HepG2 (cell line): ENCODE data around the gene KIF22. TPM values are rescaled to one million over a fixed set of nuclear protein-coding genes. Genes with fewer than 3 reads are reported as not detected.

Experiments
- HMG20B ChIP-seq: conservative IDR thresholded peaks from 2 replicates; pipeline ENCODE4 v1.6.1; 2016; ENCODE audit warnings: missing genetic modification reagents, missing compliant biosample characterization
- HNF1A ChIP-seq, 2 experiments: sonication (generic) in 1 of 2; formaldehyde crosslinking in 1 of 2; IDR thresholded peaks; 2 replicates each; pipeline versions ENCODE4 v1.4.0 to v1.6.1; 2016 to 2020; ENCODE audit warnings: borderline replicate concordance in 1 of 2, low read depth in 1 of 2, mild to moderate bottlenecking in 1 of 2, missing genetic modification reagents in 1 of 2
- MED1 ChIP-seq: sonication (generic); formaldehyde crosslinking; IDR thresholded peaks from 2 replicates; pipeline ENCODE4 v1.4.0; 2020; ENCODE audit warnings: missing genetic modification reagents
- SMARCE1 ChIP-seq: fragments of 450-650 bp; IDR thresholded peaks from 2 replicates; pipeline ENCODE4 v1.6.1; 2017; ENCODE audit warnings: borderline replicate concordance
- ZNF275 ChIP-seq: sonication (generic); formaldehyde crosslinking; IDR thresholded peaks from 2 replicates; pipeline ENCODE4 v1.8.0; 2022; ENCODE audit warnings: missing genetic modification reagents, mild to moderate bottlenecking, inconsistent platforms, borderline replicate concordance
- ZNF407 ChIP-seq: sonication (generic); formaldehyde crosslinking; IDR thresholded peaks from one replicate; pipeline ENCODE4 v1.5.1; 2020; ENCODE audit warnings: mild to moderate bottlenecking, missing genetic modification reagents; ENCODE audit errors: not compliant biosample characterization
- ZNF546 ChIP-seq: sonication (generic); formaldehyde crosslinking; conservative IDR thresholded peaks from 2 replicates; pipeline ENCODE4 v1.8.1; 2023; ENCODE audit warnings: mild to moderate bottlenecking, missing genetic modification reagents
- ZSCAN5A ChIP-seq: sonication (generic); formaldehyde crosslinking; IDR thresholded peaks from 2 replicates; pipeline ENCODE4 v1.8.0; 2022; ENCODE audit warnings: mild to moderate bottlenecking, missing genetic modification reagents, borderline replicate concordance
- polyA plus RNA-seq, 8 experiments: library from polyadenylated mRNA; depleted of rRNA in 3 of 8; stranded (reverse) in 7 of 8; unstranded in 1 of 8; fragments of >200 nt; fragmentation: Illumina TruSeq in 4 of 8; extraction: Trizol in 4 of 8; gene quantifications; 2 replicates each; pipeline versions ENCODE4 v1.2.1 to v1.2.3, GENCODE V29; 2011 to 2016; ENCODE audit warnings: low read depth in 4 of 8, missing spikeins in 1 of 8, mixed read lengths in 1 of 8; ENCODE audit not compliant: insufficient read depth in 1 of 8
- total RNA-seq, 5 experiments: library from RNA; depleted of rRNA; stranded (reverse); fragments of >200 nt; fragmentation: Illumina TruSeq; extraction: Trizol; gene quantifications; 2 replicates each; pipeline ENCODE4 v1.2.3, GENCODE V29; 2016; ENCODE audit warnings: low read depth in 1 of 5

The KIF22 gene
- total and polyA plus RNA-seq, 2 of the 13 experiments (the other 11 are each of a cell fraction or from before 2014, with no cell fraction given) = 95.8 to 118 TPM

- no peak for TF ChIP-seq ZSCAN5A (CRISPR knock-in tag)
- no peak for TF ChIP-seq ZNF407
- TF ChIP-seq MED1 (CRISPR knock-in tag) = no peak
- no peak for TF ChIP-seq HMG20B (CRISPR knock-in tag)
- TF ChIP-seq SMARCE1 = no peak
- 0 out of 2 replicates have a peak, but pooled peaks have one; percentile 33 for TF ChIP-seq ZNF275 (CRISPR knock-in tag)
- no peak; the same call in 1 of the 2 replicates for TF ChIP-seq ZNF546
- TF ChIP-seq HNF1A (IDR thresholded peaks at IDR 0.05; ENCODE audit: low read depth) = no peak
- TF ChIP-seq HNF1A (CRISPR knock-in tag; IDR thresholded peaks at IDR 0.05; ENCODE audit: borderline replicate concordance) = no peak
Measured at GRCh38 chr16:29820730-29821642, 30.4 kb downstream of the KIF22 start (continued).
